GM12873 (cell line): ENCODE data around the gene ASB10.

ENCODE experiments used
- CTCF ChIP-seq: IDR thresholded peaks from 2 replicates; pipeline ENCODE4 v1.5.1; 2012; ENCODE audit warnings: low read depth, mild to moderate bottlenecking, moderate library complexity, low read length, control low read depth; ENCODE audit not compliant: insufficient read depth; ENCODE audit errors: missing control alignments

ASB10 gene

GRCh38 chr7:151193203-151193978, 6.3 kb upstream of the ASB10 start:
- no peak for TF ChIP-seq CTCF

- no peak for TF ChIP-seq CTCF
These were observed 5.0 kb upstream of the ASB10 start for GRCh38 chr7:151192002-151192539.

GRCh38 chr7:151191544-151191943, 4.5 kb upstream of the ASB10 start:
- TF ChIP-seq CTCF = no peak

GRCh38 chr7:151189038-151189437, 2.0 kb upstream of the ASB10 start:
- TF ChIP-seq CTCF = no peak

GRCh38 chr7:151188252-151188542, 1.1 kb upstream of the ASB10 start:
- TF ChIP-seq CTCF = no peak

GRCh38 chr7:151187409-151188251, 580 bp upstream of the ASB10 start:
- TF ChIP-seq CTCF = no peak

GRCh38 chr7:151185762-151186639, 1.0 kb downstream of the ASB10 start:
- TF ChIP-seq CTCF = no peak
